ENCODE measurements around the gene NME2.

GRCh38 chr17:51128076-51128475 is 38.1 kb upstream of the NME2 start:
- TF ChIP-seq POLR2AphosphoS5 (IDR thresholded peaks at IDR 0.05; ENCODE audit: low read depth, low read length): no peak
- no peak for TF ChIP-seq TAF1 (IDR thresholded peaks at IDR 0.05; ENCODE audit: borderline replicate concordance, insufficient read depth, low read length)
- TF ChIP-seq, protein P1, sequence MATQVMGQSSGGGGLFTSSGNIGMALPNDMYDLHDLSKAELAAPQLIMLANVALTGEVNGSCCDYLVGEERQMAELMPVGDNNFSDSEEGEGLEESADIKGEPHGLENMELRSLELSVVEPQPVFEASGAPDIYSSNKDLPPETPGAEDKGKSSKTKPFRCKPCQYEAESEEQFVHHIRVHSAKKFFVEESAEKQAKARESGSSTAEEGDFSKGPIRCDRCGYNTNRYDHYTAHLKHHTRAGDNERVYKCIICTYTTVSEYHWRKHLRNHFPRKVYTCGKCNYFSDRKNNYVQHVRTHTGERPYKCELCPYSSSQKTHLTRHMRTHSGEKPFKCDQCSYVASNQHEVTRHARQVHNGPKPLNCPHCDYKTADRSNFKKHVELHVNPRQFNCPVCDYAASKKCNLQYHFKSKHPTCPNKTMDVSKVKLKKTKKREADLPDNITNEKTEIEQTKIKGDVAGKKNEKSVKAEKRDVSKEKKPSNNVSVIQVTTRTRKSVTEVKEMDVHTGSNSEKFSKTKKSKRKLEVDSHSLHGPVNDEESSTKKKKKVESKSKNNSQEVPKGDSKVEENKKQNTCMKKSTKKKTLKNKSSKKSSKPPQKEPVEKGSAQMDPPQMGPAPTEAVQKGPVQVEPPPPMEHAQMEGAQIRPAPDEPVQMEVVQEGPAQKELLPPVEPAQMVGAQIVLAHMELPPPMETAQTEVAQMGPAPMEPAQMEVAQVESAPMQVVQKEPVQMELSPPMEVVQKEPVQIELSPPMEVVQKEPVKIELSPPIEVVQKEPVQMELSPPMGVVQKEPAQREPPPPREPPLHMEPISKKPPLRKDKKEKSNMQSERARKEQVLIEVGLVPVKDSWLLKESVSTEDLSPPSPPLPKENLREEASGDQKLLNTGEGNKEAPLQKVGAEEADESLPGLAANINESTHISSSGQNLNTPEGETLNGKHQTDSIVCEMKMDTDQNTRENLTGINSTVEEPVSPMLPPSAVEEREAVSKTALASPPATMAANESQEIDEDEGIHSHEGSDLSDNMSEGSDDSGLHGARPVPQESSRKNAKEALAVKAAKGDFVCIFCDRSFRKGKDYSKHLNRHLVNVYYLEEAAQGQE (IDR thresholded peaks at IDR 0.05; ENCODE audit: insufficient read depth in 1 of 2, low read depth in 2 of 2, low read length in 2 of 2): no peak
- TF ChIP-seq SIN3A (IDR thresholded peaks at IDR 0.05; ENCODE audit: borderline replicate concordance, insufficient read depth, low read length): no peak
